DMS79 treated with DMSO at 0.1 percent for 48 hours (cell line): ENCODE results near the gene DDRGK1.

Source experiments
- DNase-seq: peaks from one replicate; lab custom pipeline; 2025; lab: John Stamatoyannopoulos, UW

Gene DDRGK1

DNA sequence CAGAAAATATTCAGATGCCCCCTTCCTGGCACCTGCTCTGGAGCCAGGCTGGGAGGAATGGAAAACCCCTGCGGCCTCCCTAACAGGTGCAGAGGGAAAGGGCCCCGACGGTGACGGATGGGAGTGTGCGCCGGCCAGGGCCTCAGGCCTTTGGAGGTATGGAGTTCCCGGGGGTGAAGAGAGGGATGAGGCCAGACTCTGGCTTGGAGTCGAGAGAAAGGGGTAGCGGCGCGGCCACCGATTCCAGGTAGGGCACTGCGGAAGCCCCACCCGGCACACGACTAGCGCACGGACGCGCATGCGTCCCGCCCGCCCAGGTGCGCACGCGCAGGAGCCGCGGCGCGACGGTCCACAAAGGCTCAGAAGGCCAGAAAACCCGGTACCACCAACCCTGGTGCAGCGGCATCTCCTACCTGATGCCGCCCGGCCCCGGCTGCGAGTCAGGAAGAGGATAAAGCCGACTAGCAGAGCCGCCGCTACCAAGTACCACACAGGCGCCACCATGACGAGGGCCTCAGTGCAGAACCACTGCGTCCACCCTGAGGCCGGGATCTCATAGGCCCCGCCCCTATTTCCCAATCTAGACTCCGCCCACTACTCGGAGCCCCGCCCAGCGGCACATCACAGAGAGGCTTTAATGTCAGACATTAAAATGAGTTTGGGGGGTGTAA lies at the start of gene DDRGK1:
Gene DDRGK1 (minus strand): TSS at position 559 of the 671 bp plus-strand sequence. CDS start 55 bp downstream, at position 504.
- DNase-seq = peak; percentile 86

DNA sequence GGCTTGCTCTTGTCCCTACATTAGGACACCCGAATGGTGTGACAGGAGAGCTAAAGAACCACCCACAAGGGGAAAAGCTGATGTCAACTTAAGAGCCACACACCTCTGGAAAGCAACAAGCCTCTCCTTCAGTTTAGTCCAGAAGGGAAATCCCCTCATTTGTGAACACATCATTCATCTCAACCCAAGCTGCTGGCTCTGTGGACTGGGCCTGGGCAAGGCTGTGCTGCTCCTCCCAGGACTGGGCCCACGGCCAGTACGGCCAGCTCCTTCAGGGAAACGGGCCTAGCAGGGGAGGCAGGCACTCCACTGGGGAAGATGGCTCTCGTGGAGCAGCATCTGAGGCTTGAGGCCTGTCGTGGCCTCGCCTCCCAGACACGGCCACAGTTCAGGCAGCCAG lies 47.3 kb upstream of the DDRGK1 start:
- no peak for DNase-seq

DNA sequence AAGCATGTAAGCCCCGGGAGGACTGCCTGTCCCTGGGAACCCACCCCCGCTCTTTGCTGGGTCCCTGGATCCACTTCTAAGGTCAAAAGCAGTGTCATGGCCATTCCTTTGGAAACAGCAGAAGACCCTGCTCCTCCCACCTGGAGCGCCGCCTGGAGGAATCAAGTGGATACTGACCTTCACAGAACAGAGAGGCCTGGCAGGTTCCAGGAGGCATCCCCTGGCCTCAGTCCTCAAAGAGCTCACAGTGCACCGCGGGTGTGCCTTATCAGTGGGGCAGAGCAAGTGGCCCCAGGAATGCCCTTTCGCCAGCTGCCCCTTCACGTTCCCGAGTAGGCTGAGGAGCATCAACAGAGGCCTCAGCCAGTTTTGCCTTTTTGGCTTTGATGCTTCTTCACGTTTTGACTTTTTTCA lies 45.6 kb upstream of the DDRGK1 start:
- no peak for DNase-seq

DNA sequence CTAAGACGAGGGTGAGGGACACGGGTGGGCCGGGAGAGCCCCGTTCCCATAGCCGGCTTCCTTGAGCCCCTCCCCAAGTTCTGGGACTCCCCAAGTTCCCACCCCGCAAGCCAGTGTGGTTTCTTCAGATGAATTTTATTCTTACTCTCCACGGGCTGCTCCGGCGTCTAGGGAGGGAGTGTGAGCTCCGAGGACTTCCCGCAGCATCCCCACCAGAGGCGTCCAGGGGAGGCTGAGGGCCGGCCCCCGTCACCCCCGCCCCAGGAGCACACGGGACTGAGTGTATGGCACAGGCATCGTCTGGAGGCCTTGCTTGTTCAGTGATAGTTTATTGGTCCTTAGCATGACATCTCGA lies 44.5 kb upstream of the DDRGK1 start:
- no peak for DNase-seq

DNA sequence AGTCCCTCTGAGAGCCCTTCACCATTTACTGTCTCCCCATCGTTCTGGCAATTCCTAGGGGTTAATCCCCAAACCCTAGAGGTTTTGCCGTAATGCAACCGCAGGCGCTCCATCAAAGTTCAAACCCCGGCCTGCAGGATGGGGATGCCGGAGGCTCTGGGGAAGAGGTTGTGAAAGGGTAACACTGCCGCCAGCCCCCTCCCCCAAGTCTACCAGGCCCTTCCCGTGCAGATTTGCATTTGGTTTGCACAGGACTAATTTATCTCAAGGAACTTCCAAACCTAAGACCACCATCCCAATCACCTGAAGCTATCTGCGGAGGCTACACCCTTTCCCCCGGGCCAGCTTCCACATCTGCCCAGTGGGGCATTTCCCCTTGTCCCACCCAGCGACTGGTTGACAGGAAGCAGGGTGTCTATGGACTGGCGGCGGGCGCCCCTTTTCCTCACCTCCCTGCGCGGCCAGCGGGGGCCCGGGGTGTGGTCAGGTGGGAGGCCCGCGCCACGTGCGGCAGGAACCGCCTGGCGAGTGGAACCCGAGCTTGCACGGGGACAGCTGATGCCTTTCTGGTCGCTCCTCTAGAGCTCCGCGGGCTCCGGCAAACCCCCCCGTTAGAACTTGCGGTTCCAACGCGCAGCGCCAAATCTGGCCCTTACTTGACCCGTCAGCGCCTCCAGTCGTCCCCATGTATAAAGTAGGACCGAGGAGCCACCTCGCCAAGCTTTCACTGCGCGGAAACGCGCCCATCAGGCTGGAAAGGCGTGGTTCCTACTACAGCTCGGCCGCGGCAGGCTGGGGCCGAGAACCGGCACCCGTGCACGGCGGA lies 43.9 kb upstream of the DDRGK1 start:
- DNase-seq = peak; percentile 29

DNA sequence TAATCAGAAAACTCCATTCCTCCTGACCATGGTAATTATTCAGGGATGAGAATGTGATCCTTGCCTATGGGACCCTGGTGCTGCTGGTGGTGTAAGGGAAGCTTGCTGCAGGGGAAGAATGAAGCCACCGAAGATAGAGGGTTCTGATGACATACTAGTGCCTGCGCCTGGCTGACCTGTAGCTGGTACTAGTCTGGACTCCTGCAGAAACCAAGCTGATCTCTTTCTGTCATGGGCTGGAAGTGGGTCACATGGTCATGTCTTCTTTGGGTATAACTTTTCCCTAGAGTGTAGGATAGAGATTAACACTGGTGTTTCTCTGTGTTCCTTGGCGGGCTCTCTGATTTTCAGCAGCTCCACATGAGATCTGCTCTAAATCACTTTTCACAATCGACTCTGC lies 43.2 kb upstream of the DDRGK1 start:
- no peak for DNase-seq

DNA sequence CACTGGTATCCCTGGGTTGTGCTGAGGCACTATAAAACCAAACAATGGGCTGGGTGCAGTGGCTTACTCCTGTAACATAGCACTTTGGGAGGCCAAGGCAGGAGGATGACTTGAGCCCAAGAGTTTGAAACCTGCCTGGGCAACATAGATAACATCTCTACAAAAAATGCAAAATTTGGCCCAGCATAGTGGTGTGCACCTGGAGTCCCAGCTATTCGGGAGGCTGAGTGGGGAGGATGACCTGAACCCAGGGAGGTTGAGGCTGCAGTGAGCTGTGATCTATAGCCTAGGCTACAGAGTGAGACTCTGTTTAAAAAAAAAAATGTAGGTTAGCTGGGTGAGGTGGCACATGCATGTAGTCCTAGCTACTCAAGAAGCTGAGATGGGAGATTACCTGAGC lies 42.2 kb upstream of the DDRGK1 start:
- DNase-seq = no peak

DNA sequence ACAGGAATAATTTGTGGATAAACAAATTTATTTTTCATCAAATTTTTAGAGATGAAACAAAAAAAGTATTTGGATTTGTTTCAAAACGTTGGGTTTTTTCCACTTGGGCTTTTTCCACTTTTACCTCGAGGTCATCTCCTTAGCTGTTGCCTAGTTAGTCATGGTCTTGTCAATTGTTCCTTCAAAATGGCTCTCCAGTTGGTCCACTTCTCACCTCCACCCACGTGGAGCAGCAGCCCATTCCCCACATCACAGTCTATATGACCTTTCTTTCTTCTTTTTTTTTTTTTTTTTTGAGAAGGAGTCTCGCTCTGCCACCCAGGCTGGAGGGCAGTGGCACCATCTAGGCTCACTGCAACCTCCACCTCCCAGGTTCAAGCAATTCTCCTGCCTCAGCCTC lies 41.2 kb upstream of the DDRGK1 start:
- DNase-seq = no peak

DNA sequence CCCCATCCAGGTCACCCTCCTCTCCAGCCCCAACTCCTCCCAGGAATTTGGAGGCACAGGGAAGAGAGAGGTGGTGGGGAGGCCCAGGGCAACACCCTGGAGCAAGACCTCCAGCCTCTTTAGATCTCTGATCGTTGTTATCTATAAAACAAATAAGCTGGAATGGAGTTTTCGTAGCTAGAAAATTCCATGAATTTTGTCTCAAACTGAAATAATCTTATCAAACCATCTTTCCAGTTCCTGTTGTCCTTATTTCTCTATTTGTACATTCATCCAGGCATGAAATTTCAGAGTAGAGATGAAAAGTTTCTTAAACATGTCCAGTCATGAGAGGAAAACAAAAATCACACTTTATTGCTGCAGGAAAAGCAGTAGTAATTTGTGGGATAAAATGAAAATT lies 40.7 kb upstream of the DDRGK1 start:
- DNase-seq = no peak

DNA sequence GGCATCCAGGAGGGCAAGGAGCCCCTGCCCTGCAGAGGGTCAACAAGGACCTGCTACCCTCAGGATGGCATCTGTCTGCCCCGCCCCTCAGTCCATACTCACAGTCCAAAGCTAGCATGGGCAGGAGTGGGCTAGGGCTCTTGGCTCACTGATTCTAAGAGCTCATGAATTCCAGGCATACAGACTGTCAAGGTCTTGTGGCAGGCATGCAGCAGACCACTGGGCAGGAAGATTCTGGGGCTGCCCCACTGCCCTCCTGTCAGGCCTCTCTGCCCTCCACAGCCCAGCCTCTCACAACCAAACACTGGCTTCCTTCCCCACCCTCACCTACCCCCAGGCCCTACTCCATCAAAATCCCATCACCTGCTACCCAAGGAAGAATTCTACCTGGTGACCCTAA lies 40.1 kb upstream of the DDRGK1 start:
- DNase-seq = no peak

DNA sequence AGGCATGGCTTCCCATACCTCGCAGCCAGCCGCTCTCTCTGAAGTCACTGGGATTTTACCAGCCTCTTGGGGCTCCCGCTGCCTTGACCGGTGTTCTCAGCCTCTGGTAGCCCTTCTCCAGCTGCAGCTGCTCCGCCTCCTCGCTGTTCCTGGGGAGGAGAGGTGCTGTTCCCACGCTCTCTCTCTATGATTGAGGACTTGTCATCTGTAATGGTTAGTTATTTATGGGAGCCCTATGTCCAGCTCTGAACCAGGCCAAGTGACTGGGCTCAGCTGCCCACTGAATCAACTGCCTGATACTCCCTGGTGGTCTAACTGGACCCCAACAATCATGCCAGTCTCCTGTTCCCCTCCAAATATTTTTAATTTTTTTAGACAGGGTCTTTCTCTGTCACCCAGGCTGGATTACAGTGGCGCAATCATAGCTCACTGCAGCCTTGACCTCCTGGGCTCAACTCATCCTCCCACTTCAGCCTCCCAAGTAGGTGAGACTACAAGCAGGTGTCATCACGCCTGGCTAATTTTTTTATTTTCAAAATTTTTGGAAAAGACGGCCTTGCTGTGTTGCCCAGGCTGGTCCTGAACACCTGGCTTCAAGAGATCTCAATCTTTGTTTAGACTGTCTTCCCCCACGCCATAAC lies 39.4 kb upstream of the DDRGK1 start:
- DNase-seq = no peak

DNA sequence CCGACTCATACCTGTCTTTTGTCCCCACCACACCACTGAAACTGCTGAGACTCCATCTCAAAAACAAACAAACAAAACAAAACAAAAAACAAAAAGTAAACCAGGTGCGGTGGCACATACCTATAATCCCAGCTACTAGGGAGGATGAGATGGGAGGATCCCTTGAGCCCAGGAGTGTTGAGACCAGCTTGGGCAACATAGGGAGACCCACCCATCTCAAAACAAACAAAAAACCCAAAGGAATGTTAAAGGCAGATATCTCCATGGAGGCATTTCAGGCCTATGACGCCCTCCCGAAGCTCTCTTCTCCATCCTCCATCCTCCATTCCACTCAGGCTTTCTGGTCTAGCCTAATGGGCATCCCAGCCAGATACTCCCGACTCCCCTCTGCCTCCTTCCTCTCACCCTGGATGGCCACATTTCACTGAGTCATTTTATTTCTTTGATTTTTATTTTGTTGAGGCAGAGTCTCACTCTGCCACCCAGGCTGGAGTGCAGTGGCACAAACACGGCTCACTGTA lies 37.8 kb upstream of the DDRGK1 start:
- no peak for DNase-seq

DNA sequence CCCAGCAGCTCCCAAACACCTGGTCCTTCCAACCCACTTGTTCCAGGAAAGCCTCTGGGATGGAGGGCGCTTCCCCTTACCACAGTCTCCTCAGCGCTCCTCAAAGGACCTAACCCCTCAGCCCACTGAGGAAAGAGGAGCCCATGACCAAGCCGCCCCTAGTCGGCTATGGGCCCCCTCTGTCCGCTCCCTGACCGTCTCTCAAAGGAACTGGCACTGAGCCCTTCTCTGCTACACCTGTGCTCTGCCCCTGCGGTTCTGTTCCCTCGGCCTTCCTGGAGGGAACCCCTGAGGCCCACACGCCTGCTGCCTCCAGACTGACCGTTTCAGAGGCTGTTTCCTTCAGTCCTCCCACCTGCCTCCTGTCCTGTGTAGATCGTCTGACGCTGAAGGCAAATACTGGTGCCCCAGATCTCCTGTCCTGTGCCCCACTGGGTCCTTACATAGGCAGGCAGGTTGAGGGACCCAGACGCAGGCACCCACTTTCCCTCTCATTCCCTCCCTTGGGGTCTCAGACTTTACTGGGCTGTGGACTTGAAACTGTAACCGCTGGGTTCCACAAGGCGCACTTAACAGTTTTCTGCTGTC lies 36.4 kb upstream of the DDRGK1 start:
- DNase-seq = no peak

DNA sequence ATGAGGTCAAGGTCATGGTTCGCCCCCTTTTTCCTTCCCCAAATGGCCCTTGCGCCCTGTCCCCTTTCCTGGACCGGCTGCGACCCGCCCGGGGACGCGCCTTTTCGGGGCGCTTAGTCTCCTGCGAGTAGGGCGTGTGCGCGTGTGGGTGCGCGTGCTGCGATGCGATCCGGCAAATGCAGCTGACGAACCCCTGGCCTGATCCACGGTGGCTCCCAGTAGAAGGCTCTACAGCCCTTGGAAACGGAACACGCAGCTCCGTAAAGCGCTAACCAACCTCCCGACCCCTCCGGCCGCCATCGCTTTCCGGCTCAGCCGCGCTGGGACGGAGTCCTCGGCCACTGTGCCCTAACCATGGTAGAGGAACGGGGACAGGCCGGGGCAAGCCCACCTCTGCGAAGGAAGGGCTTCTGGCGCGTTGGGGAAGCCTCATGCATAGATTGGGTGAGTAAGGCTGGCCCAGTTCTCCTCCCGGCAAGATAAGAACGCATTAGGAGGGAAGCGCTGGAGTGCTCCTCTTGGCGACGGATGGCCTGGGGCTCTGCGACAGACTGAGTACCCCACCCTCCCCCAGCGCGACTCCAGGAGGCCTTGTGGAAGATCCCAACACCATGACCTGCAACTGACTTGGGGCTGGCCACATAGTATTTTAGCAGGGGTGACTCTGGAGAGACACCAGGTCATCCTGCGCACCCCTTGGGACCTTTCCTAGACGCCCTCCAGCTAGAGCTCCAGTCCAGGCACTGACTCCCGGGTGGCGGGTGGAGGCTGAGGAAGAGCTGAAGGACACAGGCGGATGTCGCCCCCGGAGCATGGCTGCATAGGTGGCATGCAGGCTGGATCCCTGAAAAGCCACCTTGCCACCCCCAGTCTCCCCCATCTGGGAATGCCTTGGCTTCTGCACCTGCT lies 35.6 kb upstream of the DDRGK1 start:
- peak; percentile 27 for DNase-seq

DNA sequence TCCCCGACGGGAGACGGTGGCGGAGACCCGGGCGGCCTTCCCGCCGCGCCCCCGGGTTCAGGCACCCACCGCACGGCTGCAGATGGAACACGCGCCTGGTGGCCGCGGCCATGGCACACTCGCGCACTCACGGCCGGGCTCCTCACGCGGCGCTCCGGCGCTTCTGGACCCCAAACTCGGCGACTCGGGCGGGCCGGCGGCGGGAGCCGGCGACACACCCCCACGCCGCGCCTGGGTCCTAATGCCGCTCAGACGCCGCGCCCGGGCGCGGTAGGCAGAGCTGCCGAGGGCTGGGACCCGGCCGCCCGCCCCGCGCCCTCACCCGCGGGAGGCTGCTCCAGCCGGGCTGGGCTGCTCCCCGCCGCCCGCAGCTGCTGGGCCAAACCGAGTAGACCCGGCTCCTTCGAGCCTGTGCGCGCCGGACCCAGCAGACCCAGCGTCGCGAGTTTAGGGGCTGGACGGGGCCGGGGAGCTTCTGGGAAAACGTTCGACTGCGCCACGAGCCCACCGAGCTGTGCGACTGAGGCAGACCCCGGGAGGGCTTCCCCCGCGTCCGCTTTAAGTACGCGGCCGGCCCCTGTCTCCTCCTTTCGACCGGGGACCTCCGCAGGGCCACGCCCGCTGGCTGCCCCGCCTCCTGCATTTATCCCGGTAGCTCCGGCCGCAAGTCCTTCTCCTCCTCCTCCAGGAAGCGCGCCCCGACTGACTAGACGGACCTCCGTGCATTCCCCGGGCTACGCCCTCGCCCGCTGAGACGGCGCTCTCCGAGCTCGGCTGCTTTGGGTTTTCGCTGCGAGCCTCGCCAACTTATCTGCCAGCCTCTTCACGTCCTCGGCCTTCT lies 34.8 kb upstream of the DDRGK1 start, which contains the start of gene SLC4A11:
Gene SLC4A11 (minus strand): TSS at position 165 of the 841 bp plus-strand sequence. CDS start 53 bp downstream, at position 112.
- peak; percentile 26 for DNase-seq

DNA sequence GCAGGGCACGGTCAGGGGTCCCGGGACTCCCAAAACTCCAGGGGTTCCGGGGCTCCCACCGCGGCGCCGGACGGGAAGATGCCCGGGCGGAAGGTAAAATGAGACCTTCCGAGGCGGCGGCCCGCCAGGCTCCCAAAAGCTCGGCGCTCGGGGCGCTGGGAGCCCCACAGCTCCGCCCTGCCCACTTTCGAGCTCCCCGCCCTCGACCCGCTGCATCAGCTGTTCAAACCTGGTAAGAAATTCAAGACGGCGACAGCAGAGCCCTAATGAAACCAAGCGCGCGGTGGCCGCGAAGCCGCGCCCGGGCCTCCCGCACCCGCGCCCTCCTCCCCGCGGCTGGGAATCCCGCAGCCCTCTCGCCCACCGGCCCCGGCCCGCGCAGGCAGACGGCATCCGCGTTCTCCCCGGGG lies 34.1 kb upstream of the DDRGK1 start:
- DNase-seq = no peak

DNA sequence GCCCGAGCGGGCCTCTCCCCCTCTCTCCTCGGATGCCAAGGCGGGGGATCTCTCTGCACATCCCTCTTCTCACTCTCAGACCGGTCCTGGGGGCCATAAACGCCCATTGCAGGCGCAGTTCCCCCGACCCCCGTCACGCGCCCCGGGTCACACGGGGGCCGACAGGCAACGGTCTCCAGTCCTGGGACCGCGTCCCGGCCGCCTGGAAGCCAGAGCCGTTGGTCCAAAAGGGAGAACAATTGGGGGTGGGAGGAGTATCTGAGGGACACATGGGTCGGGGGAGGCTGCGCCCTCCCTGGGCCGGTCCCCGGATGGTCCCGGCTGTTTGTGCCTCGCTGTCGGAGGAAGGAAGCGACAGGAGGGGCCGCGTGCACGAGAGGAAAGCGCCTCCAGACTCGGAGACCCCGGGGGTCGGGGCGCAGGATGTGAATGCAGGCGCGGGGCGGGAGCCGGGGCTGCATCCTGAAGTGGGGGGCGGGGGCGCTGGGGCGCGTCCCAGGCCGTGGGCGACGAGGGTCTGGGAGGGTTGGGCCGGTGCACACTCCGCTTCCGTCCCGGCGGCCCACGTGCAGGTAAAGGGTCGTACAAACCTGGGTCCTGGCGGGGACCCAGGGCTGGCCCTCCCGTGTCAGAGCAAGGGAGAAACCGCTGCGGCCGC lies 33.6 kb upstream of the DDRGK1 start:
- no peak for DNase-seq

DNA sequence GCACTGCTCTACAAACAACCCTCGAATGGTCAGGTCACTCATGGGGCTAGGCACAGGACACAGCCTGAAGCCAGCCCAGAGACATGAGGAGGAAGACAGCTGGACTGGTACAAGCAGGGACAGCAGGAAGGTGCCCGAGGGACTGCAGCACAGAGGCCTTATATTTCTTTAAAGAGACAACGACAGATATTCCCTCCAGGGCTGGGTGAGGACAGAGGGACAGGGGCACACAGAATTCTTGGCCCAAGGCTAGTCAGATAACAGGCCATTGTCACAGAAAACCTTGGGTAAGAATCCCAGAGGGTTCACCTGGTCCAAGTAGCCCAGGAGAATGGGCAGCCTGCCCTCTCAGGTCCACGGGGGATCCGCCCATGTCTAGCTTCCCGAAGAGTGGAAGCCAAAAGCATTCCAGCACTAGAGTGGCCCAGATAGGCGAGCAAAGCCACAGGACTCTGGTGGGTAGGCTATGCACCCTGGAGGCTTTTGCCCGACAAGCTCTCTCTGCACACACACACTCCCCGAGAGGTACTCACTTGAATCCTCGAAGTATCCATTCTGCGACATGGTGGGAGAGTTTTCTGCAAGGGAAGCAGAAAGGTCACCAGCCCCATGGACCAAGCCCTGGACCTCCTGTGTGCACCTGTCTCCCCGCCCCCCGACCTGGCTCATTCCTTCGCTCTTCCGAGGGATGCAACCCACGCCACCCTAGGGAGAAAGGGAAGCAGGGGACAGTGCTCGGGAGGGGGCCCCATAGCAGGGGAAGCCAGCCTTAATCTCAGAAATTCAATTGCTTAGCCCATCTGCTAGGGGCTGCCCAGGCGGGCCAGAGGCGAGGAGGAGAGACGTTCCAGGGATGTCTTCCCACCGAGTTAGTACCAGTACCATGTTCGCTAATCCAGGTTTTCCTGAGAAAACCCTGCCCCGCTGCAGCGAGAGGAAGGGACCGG lies 32.8 kb upstream of the DDRGK1 start:
- no peak for DNase-seq
